HG02981 (cell line): ENCODE measurements around the gene MYLK2.
"Not testable (repeated sequence)": the region's sequence is repeated elsewhere in the genome, so short reads cannot be mapped to it uniquely, and the experiment has no call there.

Experiments
- ATAC-seq: cut with Tn5 transposase; IDR thresholded peaks from one replicate; pipeline ENCODE4 v1.9.1; 2021; ENCODE audit warnings: mild to moderate bottlenecking, moderate library complexity; ENCODE audit not compliant: unreplicated experiment

Gene MYLK2

DNA sequence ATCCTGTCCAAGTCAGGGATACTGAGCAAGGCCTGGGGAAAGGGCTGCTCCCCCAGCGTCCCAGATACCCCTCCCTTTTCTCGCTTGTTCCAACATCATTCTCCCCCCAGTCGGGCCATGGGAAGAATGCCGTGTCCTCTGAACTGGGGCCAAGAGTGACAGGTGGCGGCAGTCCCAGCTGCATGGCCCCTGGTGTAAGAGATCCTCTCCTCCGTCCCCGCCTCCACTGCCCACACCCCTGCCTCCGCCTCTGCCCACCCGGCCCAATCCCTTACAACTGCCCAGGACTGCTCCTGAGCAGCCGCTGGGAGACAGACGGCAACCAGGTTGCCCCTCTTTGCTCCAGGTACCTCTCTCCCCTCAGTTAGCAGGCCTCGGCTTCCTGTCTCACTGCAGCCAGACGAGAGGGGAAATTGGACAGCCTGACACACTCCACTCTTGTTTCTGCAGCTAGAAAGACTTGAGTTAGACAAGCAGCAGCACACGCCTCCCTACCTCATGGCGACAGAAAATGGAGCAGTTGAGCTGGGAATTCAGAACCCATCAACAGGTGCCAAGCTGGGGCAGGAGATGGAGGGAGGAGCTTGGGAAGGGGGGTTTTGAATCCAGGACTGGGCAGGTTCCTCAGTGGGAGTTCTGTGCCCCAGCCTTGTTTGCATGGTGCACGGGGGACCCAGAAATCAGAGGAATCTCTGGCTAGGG is at the start of gene MYLK2:
Gene MYLK2 (plus strand): TSS at position 274 of the 702 bp plus-strand sequence. CDS start 225 bp downstream, at position 499.
- no peak for ATAC-seq

DNA sequence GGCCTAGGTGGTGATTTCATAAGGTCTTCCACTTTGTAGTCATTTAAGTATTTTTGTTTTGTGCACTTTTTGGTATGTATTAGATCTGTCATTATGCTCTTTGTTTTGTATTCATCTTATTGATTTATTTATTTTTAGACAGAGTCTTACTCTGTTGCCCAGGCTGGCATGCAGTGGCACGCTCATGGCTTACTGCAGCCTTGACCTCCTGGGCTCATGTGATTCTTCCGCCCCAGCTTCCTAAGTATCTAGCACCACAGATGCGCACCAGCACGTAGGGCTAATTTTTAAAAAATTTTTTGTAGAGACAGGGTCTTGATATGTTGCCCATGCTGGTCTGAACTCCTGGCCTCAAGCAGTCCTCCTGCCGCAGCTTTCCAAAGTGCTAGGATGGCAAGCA is 49.5 kb upstream of the MYLK2 start:
- ATAC-seq = no peak

DNA sequence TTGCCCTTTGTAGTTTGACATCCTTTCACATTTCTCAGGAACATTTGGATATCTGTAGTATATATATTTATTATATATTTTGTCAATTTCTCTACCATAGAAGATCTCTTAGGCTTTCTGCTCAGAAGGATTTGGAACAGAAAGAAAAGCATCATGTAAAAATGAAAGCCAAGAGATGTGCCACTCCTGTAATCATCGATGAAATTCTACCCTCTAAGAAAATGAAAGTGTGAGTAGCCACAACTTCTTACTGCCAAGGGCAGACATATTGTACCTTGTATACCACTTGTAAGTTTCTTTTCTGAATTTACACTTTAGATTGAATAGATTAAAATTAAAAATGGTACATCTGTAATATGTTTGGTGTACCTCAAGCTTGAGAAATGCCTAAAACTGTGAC is 48.9 kb upstream of the MYLK2 start:
- ATAC-seq = no peak

DNA sequence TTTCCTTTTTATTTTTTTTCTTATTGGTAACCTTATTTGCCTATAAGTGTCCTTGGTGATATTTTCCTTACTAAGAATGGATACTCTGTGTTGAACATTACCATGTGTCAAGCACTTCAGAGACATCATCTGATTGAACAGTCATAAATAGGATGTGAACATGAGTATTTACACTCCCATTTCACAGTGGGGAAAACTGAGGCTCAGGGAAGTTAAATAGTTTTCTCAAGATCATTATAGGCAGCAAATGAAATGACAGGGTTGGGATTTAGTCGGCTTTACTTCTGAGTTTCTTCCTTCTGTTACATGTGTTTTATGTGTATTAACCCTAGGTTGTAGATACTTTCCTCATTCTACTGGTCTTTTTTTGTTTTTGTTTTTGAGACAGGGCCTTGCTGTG is 44.7 kb upstream of the MYLK2 start:
- no peak for ATAC-seq

- ATAC-seq = no peak
Observed at GRCh38 chr20:31780839-31781238, 38.3 kb upstream of the MYLK2 start.

DNA sequence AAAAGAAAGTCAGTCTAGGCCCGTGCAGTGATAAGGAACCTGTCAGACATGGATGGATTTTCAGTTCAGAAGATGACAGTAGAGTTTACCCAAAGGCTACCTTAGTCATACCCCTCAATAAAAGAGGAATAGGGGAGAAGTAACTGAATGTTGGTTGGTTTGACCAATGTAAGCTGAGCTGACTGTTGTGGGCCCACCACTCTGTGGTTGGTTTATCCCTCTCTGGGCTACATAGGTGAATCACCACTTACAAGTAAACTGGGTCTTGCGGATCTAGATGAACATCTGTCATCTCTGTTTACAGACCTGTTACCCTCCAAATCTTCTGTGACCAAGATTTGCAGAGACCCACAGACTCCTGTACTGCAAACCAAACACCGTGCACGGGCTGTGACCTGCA is 37.2 kb upstream of the MYLK2 start:
- no peak for ATAC-seq

- ATAC-seq = no peak
Observed at GRCh38 chr20:31784354-31785044, 34.7 kb upstream of the MYLK2 start.

- no peak for ATAC-seq
Observed at GRCh38 chr20:31785089-31785488, 34.1 kb upstream of the MYLK2 start.

DNA sequence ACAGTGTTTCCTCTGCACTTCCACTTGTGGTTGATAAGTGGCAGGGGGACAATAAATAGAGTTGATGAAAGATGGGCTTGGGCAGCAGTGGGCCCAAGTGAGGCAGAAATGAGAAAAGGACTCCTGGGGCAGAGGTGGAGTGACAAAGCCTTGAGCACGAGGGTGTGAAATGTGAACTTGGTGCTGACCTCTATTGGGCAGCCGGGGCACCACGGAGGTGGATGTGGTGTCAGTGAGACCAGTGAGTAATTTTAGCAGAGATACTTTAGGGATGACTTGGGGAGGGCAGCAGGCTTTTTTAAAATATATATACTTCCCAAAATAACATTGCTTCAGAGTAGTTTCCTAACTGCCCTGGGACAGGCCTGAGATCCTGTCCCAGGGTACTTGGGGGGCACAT is 30.6 kb upstream of the MYLK2 start:
- ATAC-seq = no peak

DNA sequence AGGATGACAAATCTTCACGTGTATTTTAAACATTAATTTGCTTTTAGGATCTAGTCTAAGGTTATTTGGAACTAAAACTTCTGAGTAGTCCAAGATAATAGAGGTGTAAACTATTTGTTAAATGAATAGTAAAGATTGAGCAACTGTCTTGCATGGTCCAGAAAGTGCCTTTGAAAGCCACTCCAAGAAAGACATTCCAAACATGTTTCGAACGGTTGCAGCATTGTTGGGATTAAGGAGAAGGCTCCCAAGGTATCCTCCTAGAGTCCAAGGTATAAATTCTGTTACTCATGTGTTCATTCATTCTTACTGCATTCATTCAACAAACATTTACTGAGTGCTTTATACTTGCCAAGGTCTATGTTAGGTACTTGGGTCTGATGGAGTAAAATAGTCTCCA is 28.8 kb upstream of the MYLK2 start:
- ATAC-seq = no peak

GRCh38 chr20:31797364-31797763 is 21.8 kb upstream of the MYLK2 start:
- ATAC-seq = no peak

GRCh38 chr20:31801508-31801907 is 17.6 kb upstream of the MYLK2 start:
- no peak for ATAC-seq

- ATAC-seq = no peak
Observed at GRCh38 chr20:31803552-31804291, 15.4 kb upstream of the MYLK2 start.

- ATAC-seq = no peak
Observed at GRCh38 chr20:31806564-31807355, 12.4 kb upstream of the MYLK2 start.

GRCh38 chr20:31808481-31808880 is 10.7 kb upstream of the MYLK2 start:
- ATAC-seq = no peak

GRCh38 chr20:31809661-31810060 is 9.5 kb upstream of the MYLK2 start:
- no peak for ATAC-seq

- ATAC-seq = no peak
Observed at GRCh38 chr20:31811198-31811597, 8.0 kb upstream of the MYLK2 start.

GRCh38 chr20:31811796-31812728 is 7.1 kb upstream of the MYLK2 start:
- no peak for ATAC-seq

- no peak for ATAC-seq
Observed at GRCh38 chr20:31813611-31814010, 5.5 kb upstream of the MYLK2 start.

DNA sequence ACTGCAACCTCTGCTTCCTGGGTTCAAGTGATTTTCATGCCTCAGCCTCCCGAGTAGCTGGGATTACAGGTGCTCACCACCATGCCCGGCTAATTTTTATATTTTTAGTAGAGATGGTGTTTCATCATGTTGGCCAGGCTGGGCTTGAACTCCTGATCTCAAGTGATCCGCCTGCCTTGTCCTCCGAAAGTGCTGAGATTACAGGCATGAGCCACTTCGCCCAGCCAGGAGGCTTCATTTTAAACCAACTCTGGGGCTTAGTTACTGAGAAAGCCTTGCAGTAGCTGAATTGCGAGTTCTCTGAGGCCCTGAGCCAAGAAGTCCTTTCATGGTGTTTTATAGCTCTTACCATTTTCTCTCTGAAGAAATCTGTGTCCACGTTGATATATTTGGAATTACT is 5.0 kb upstream of the MYLK2 start:
- not testable (repeated sequence) for ATAC-seq
